AG04450 (cell line): ENCODE measurements around the gene PRAMEF18. TPM values are rescaled to one million over a fixed set of nuclear protein-coding genes. Genes with fewer than 3 reads are reported as not detected.
"Not testable (repeated sequence)": the region's sequence is repeated elsewhere in the genome, so short reads cannot be mapped to it uniquely, and the experiment has no call there.

Experiments
- CTCF ChIA-PET: fragments of 300-600, 350-600 bp; formaldehyde crosslinking; extraction: SDS; loops from one replicate; lab custom pipeline; 2022; ENCODE audit warnings: antibody characterized with exemption, inconsistent platforms; lab: Charles Lee
- POLR2A ChIA-PET: fragments of 350-600 bp; formaldehyde crosslinking; extraction: SDS; loops from one replicate; lab custom pipeline; 2021; ENCODE audit warnings: antibody characterized with exemption, inconsistent platforms; lab: Yijun Ruan, JAX
- DNase-seq: peaks from one replicate; pipeline ENCODE4 v3.0.0-alpha.2; 2011; ENCODE audit warnings: low read depth, low spot score
- H3K27ac ChIP-seq: one replicate; pipeline ENCODE4 v1.5.1; 2012; ENCODE audit warnings: low read depth, low read length, control low read depth
- H3K27me3 ChIP-seq: one replicate; pipeline ENCODE4 v1.6.0; 2012; ENCODE audit warnings: low read length; ENCODE audit not compliant: control insufficient read depth, insufficient read depth
- H3K4me3 ChIP-seq: 2 replicates; pipeline ENCODE4 v1.5.1; 2011; ENCODE audit warnings: mild to moderate bottlenecking, low read depth, low read length, control low read depth
- H3K9me3 ChIP-seq: 2 replicates; pipeline ENCODE4 v1.5.1; 2012; ENCODE audit warnings: low read length; ENCODE audit not compliant: control insufficient read depth, insufficient read depth
- polyA plus RNA-seq: library from polyadenylated mRNA; depleted of rRNA; stranded (reverse); fragments of >200 nt; gene quantifications from 2 replicates; pipeline ENCODE4 v1.2.3, GENCODE V29; 2011; rRNA removed

PRAMEF18 gene
- polyA plus RNA-seq, 1 experiment: not detected

DNA sequence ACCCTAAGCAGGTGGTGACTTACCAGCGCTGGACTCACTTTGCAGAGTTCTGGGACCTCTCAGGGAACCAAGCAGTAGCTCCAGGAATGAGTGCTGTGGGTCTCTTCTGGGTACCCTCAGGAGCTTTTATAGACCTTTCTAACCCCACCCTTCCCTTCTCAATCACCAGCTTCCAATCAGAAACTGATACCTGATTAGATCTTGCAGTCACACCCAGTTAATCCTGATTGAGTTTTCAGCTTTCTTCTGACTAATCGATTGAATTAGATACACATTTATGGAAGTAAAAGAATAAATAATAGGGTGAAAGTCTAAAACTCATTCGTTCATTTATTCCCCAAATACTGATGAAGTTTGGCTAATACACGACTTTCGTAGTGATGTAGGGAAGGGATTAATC is 24.6 kb downstream of the PRAMEF18 start, which contains the start of gene PRAMEF13:
Gene PRAMEF13 (minus strand): TSS at position 101 of the 400 bp plus-strand sequence. CDS start 1,820 bp downstream, outside the sequence.
- CTCF ChIA-PET, DNase-seq, POLR2A ChIA-PET, H3K4me3 ChIP-seq, H3K27ac ChIP-seq, H3K27me3 ChIP-seq, H3K9me3 ChIP-seq: not testable (repeated sequence)

Other genes starting within 250 kb of the PRAMEF18 start
- not detected in 2 replicates for gene PRAMEF27, start 169.6 kb downstream of the PRAMEF18 start, polyA plus RNA-seq
- not detected in 2 replicates for gene HNRNPCL3, start 165.4 kb downstream of the PRAMEF18 start, polyA plus RNA-seq
- gene PRAMEF25, start 155.4 kb downstream of the PRAMEF18 start, polyA plus RNA-seq: not detected in 2 replicates
- not detected in 2 replicates for gene HNRNPCL2, start 109.3 kb downstream of the PRAMEF18 start, polyA plus RNA-seq
- not detected in 2 replicates for gene PRAMEF26, start 70.1 kb downstream of the PRAMEF18 start, polyA plus RNA-seq
- gene HNRNPCL4, start 60.5 kb downstream of the PRAMEF18 start, polyA plus RNA-seq: not detected in 2 replicates
- not detected in 2 replicates for gene PRAMEF9, start 54.3 kb downstream of the PRAMEF18 start, polyA plus RNA-seq
- gene PRAMEF13, start 24.7 kb downstream of the PRAMEF18 start, polyA plus RNA-seq: not detected in 2 replicates
- gene PRAMEF5, start 28.0 kb upstream of the PRAMEF18 start, polyA plus RNA-seq: not detected in 2 replicates
- not detected in 2 replicates for gene PRAMEF8, start 59.0 kb upstream of the PRAMEF18 start, polyA plus RNA-seq
- not detected in 2 replicates for gene PRAMEF33, start 77.4 kb upstream of the PRAMEF18 start, polyA plus RNA-seq
- not detected in 2 replicates for gene PRAMEF15, start 89.4 kb upstream of the PRAMEF18 start, polyA plus RNA-seq
- gene PRAMEF14, start 121.0 kb upstream of the PRAMEF18 start, polyA plus RNA-seq: not detected in 2 replicates
- gene PRAMEF19, start 145.8 kb upstream of the PRAMEF18 start, polyA plus RNA-seq: not detected in 2 replicates
- gene PRAMEF17, start 163.5 kb upstream of the PRAMEF18 start, polyA plus RNA-seq: not detected in 2 replicates
- gene PRAMEF20, start 184.3 kb upstream of the PRAMEF18 start, polyA plus RNA-seq: not detected in 2 replicates